ENCODE measurements around the gene STK10. TPM values are rescaled to one million over a fixed set of nuclear protein-coding genes. Genes with fewer than 3 reads are reported as not detected.

STK10 gene
- total and polyA plus RNA-seq, 8 donors, result 6.6 to 86.6 (median 14.8) TPM

DNA sequence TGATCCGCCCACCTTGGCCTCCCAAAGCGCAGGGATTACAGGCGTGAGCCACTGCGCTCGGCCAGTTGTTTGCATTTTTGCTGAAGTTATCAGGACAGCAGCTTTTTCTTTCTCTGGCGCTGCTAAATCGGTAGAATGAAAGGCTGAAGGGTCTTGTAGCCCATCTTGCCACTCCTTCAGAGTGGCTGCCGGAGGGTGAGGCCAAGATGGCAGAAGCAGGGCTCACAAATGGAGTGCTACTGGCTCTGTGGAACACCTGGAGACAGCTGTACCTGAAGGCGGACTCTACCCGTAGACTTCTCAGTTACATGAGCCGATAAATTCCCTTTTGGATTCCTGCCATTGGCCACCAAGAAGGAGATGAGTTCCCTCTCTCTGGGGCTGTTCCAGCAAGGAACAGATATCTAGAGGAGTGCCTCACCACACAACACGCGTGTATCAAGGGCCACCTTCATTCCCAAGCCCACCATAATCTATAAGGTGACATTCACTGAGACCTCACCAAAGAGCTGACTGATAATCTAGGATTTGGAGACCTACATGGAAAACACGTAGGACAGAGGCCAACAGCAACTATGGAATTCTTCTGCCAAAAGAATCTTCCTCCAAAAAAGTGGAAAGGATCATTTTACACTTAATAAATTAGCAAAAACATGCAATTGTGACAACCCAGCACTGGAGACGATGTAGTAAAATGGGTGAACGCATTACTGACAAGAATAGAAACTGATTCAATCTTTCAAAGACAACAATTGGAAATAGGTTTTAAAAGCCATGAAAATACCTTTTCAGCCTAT, 21.8 kb downstream of the STK10 start:
- H3K4me3 ChIP-seq, result no peak overlapping the region
- no peaks in the 10 kb centered on the region for H3K9me3 ChIP-seq
- no peak for DNase-seq
- no peak for TF ChIP-seq POLR2AphosphoS5 (IDR thresholded peaks at IDR 0.05)
- no peak for TF ChIP-seq POLR2A (IDR thresholded peaks at IDR 0.05)
- TF ChIP-seq, protein P1, sequence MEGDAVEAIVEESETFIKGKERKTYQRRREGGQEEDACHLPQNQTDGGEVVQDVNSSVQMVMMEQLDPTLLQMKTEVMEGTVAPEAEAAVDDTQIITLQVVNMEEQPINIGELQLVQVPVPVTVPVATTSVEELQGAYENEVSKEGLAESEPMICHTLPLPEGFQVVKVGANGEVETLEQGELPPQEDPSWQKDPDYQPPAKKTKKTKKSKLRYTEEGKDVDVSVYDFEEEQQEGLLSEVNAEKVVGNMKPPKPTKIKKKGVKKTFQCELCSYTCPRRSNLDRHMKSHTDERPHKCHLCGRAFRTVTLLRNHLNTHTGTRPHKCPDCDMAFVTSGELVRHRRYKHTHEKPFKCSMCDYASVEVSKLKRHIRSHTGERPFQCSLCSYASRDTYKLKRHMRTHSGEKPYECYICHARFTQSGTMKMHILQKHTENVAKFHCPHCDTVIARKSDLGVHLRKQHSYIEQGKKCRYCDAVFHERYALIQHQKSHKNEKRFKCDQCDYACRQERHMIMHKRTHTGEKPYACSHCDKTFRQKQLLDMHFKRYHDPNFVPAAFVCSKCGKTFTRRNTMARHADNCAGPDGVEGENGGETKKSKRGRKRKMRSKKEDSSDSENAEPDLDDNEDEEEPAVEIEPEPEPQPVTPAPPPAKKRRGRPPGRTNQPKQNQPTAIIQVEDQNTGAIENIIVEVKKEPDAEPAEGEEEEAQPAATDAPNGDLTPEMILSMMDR (IDR thresholded peaks at IDR 0.05), result no peak
- H3K36me3 ChIP-seq, result peaks cover 0 to 4% (median 0%) of the 10 kb centered on the region in 4 donors
- intact Hi-C loops (cut with DNase I; ENCODE audit: low total_unique reads), result no loop called here
- H3K27me3 ChIP-seq, result no peaks in the 10 kb centered on the region
- 86 to 97% (median 90%) methylated on average over 16 of the region's 16 CpGs for WGBS, 5 donors
- no peak overlapping the region for H3K27ac ChIP-seq
- peaks cover 11 to 70% (median 40%) of the 10 kb centered on the region in 4 donors for H3K4me1 ChIP-seq

DNA sequence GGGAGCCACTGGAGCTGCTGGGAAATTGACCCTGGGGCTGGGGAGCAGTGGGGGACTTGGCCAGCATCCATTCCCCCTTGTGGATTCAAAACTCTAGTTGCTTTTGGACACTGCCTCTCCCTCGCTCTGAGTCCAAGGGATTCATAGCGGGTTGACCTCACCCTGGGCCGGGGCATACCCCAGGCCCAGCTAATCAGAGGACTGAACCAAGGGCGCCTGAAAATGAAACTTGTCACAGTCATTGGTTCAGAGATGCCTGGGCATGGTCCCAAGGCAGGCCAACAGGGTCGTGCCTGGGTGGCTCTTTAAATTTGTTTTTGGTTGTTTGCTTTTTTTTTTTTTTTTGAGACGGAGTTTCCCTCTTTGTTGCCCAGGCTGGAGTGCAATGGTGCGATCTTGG, 22.6 kb downstream of the STK10 start:
- DNase-seq, result no peak
- peaks cover 11 to 75% (median 40%) of the 10 kb centered on the region in 4 donors for H3K4me1 ChIP-seq
- peak overlapping the region in 3 of 5 donors; percentile 10 to 24 (median 14) for H3K27ac ChIP-seq
- WGBS, 5 donors, result 58 to 71% (median 63%) methylated on average over 7 of the region's 7 CpGs
- no peak overlapping the region for H3K4me3 ChIP-seq
- no peaks in the 10 kb centered on the region for H3K9me3 ChIP-seq
- H3K27me3 ChIP-seq, result no peaks in the 10 kb centered on the region
- H3K36me3 ChIP-seq, result peaks cover 0 to 4% (median 0%) of the 10 kb centered on the region in 4 donors
- TF ChIP-seq POLR2AphosphoS5 (IDR thresholded peaks at IDR 0.05) (no peak), POLR2A (IDR thresholded peaks at IDR 0.05) (no peak), EP300 (IDR thresholded peaks at IDR 0.05) (no peak)
- TF ChIP-seq, protein P1 (IDR thresholded peaks at IDR 0.05), result no peak
- intact Hi-C loops (cut with DNase I; ENCODE audit: low total_unique reads), result no loop called here

DNA sequence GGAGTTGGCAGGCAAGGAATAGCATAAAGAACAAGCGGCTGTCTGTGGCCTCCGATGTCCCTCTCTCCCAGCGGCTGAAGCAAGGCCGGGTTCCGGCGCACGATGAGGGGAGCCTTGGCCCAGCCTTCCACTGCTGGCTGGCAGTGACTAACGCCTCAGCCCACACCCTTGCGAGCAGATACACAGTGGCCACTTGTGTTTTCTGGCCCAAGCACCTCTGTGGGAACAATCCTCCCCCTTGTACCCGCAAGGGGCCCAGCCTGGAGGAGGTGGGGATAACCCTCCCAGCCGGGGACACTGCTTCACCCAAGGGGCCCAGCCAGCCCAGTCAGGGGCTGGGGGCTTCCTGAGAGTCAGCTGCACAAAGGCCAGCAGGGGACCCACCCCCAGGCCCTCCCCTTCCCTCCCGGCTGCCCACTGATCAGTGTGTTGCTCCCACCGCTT, 23.2 kb downstream of the STK10 start:
- H3K27ac ChIP-seq, result peak overlapping the region in 3 of 5 donors; percentile 10 to 24 (median 14)

DNA sequence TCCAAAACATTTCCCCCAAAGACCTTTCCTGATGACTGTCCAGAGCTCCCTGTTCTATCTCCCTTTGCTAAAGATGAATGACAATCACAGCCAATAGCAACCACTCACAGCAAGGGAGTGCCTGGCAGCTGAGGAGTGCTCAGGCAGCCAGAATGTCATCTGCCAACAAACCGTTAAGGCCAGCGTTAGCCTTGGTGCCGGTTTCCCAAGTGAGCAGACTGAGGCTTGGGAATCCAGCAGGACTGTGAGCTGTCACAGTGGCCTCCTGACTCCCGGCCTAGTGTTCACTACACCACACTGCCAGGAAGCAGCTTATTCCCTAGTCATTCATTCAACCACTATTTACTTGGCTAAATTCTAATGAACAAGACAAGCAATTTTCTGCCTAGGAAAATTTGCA, 24.7 kb downstream of the STK10 start:
- WGBS, 5 donors, result 44 to 63% (median 55%) methylated on average over 4 of the region's 4 CpGs
- TF ChIP-seq, protein P1 (IDR thresholded peaks at IDR 0.05), result no peak
- TF ChIP-seq EP300 (IDR thresholded peaks at IDR 0.05) (no peak), POLR2A (IDR thresholded peaks at IDR 0.05) (no peak), POLR2AphosphoS5 (IDR thresholded peaks at IDR 0.05) (no peak)
- no peak for DNase-seq
- Histone ChIP-seq H3K4me3 (no peak overlapping the region), H3K27ac (no peak overlapping the region), H3K27me3 (no peaks in the 10 kb centered on the region), H3K36me3 (peaks cover 0 to 4% (median 0%) of the 10 kb centered on the region in 4 donors), H3K4me1 (peaks cover 11 to 57% (median 36%) of the 10 kb centered on the region in 4 donors), H3K9me3 (no peaks in the 10 kb centered on the region)
- intact Hi-C loops (cut with DNase I; ENCODE audit: low total_unique reads), result no loop called here

More for the DNA sequence above, 23.2 kb downstream of the STK10 start:
- intact Hi-C loops (cut with DNase I; ENCODE audit: low total_unique reads), result no loop called here
- peak in 1 of 2 donors; percentile 73 for DNase-seq
- Histone ChIP-seq H3K36me3 (peaks cover 0 to 4% (median 0%) of the 10 kb centered on the region in 4 donors), H3K4me1 (peaks cover 11 to 71% (median 40%) of the 10 kb centered on the region in 4 donors), H3K27me3 (no peaks in the 10 kb centered on the region), H3K4me3 (no peak overlapping the region), H3K9me3 (no peaks in the 10 kb centered on the region)
- TF ChIP-seq POLR2A (IDR thresholded peaks at IDR 0.05), result no peak
- no peak for TF ChIP-seq POLR2AphosphoS5 (IDR thresholded peaks at IDR 0.05)
- TF ChIP-seq EP300 (IDR thresholded peaks at IDR 0.05), result no peak
- TF ChIP-seq, protein P1 (IDR thresholded peaks at IDR 0.05), result no peak
- 56 to 83% (median 69%) methylated on average over 11 to 13 of the region's 13 CpGs for WGBS, 5 donors

Measured in stomach (tissue), 9 donors.